Neural cell (in vitro differentiated cells): ENCODE results near the gene ZCCHC14. TPM values are rescaled to one million over a fixed set of nuclear protein-coding genes. Genes with fewer than 3 reads are reported as not detected.

Experiments used
- H2AFZ ChIP-seq: fragments of 200-600, 300-800 bp; sonication (generic), shearing (Covaris generic); 2 replicates; pipeline ENCODE4 v1.6.0; 2014; ENCODE audit warnings: low read depth, mild to moderate bottlenecking, antibody characterized with exemption, low read length, moderate library complexity
- H3F3A ChIP-seq: fragments of 200-600 bp; shearing (Covaris generic); 2 replicates; pipeline ENCODE4 v1.6.1; 2016; ENCODE audit warnings: mild to moderate bottlenecking, moderate library complexity, mixed read lengths, antibody characterized with exemption, low read length; ENCODE audit not compliant: insufficient read depth, poor library complexity, severe bottlenecking
- H3K27ac ChIP-seq: fragments of 200-600, 300-800 bp; sonication (generic), shearing (Covaris generic); 2 replicates; pipeline ENCODE4 v1.5.1; 2014; ENCODE audit warnings: mild to moderate bottlenecking, low read length, moderate library complexity
- H3K27me3 ChIP-seq: fragments of 300-800, 200-600 bp; sonication (generic), shearing (Covaris generic); 2 replicates; pipeline ENCODE4 v1.6.0; 2014; ENCODE audit warnings: mild to moderate bottlenecking, low read depth, low read length, moderate library complexity; ENCODE audit not compliant: insufficient read depth
- H3K36me3 ChIP-seq: fragments of 300-800, 200-600 bp; sonication (generic), shearing (Covaris generic); 2 replicates; pipeline ENCODE4 v1.5.1; 2014; ENCODE audit warnings: mild to moderate bottlenecking, antibody characterized with exemption, low read length, moderate library complexity; ENCODE audit not compliant: insufficient read depth
- H3K4me2 ChIP-seq: fragments of 300-800, 200-600 bp; sonication (generic), shearing (Covaris generic); 2 replicates; pipeline ENCODE4 v1.6.0; 2014; ENCODE audit warnings: mild to moderate bottlenecking, low read length
- H3K4me3 ChIP-seq: fragments of 300-800, 200-600 bp; sonication (generic), shearing (Covaris generic); 2 replicates; pipeline ENCODE4 v1.5.1; 2014; ENCODE audit warnings: mild to moderate bottlenecking, low read length, moderate library complexity
- H3K79me2 ChIP-seq: fragments of 200-600 bp; shearing (Covaris generic); replicated peaks from 2 replicates; pipeline ENCODE4 v1.6.0; 2014; ENCODE audit warnings: mild to moderate bottlenecking, low read length, moderate library complexity; ENCODE audit not compliant: insufficient read depth
- H3K9ac ChIP-seq: fragments of 300-800, 200-600 bp; sonication (generic), shearing (Covaris generic); 2 replicates; pipeline ENCODE4 v1.6.1; 2016; ENCODE audit warnings: mild to moderate bottlenecking, low read length, mixed read lengths
- H3K9me2 ChIP-seq: fragments of 200-600 bp; shearing (Covaris generic); 2 replicates; pipeline ENCODE4 v1.6.1; 2016; ENCODE audit warnings: mild to moderate bottlenecking, low read length, mixed read lengths; ENCODE audit not compliant: insufficient read depth
- H3K9me3 ChIP-seq: fragments of 200-600, 300-800 bp; sonication (generic), shearing (Covaris generic); 2 replicates; pipeline ENCODE4 v1.6.1; 2016; ENCODE audit warnings: mild to moderate bottlenecking, mixed run types, low read length, moderate library complexity, mixed read lengths
- H4K20me1 ChIP-seq: fragments of 200-600 bp; shearing (Covaris generic); 2 replicates; pipeline ENCODE4 v1.6.1; 2016; ENCODE audit warnings: mild to moderate bottlenecking, mixed run types; ENCODE audit not compliant: insufficient read depth
- EP300 ChIP-seq: fragments of 450-650 bp; conservative IDR thresholded peaks from 2 replicates; pipeline ENCODE4 v1.6.1; 2014; ENCODE audit warnings: antibody characterized with exemption, mild to moderate bottlenecking, moderate library complexity; ENCODE audit not compliant: poor library complexity, severe bottlenecking
- EZH2 ChIP-seq: fragments of 200-600, 300-800 bp; shearing (Covaris generic), sonication (generic); IDR thresholded peaks from 2 replicates; pipeline ENCODE4 v1.6.1; 2014; ENCODE audit warnings: antibody characterized with exemption, low read length, borderline replicate concordance, mild to moderate bottlenecking; ENCODE audit not compliant: insufficient read depth, poor library complexity, severe bottlenecking
- MXI1 ChIP-seq: fragments of 450-650 bp; conservative IDR thresholded peaks from 2 replicates; pipeline ENCODE4 v1.6.1; 2014; ENCODE audit warnings: antibody characterized with exemption, mild to moderate bottlenecking; ENCODE audit not compliant: poor library complexity, severe bottlenecking
- POLR2AphosphoS5 ChIP-seq: IDR thresholded peaks from 2 replicates; pipeline ENCODE4 v1.6.1; 2012
- RAD21 ChIP-seq: fragments of 450-650 bp; conservative IDR thresholded peaks from 2 replicates; pipeline ENCODE4 v1.6.1; 2014; ENCODE audit warnings: antibody characterized with exemption, mild to moderate bottlenecking, moderate library complexity
- SMC3 ChIP-seq: fragments of 450-650 bp; conservative IDR thresholded peaks from 2 replicates; pipeline ENCODE4 v1.6.1; 2014; ENCODE audit warnings: antibody characterized with exemption, mild to moderate bottlenecking, moderate library complexity; ENCODE audit not compliant: poor library complexity
- TAF1 ChIP-seq: IDR thresholded peaks from 2 replicates; pipeline ENCODE4 v1.6.1; 2012; ENCODE audit warnings: low read depth
- polyA plus RNA-seq: library from polyadenylated mRNA; depleted of rRNA; stranded (reverse); fragments of >200 nt; gene quantifications from 2 replicates; pipeline ENCODE4 v1.2.3, GENCODE V29; 2014
- TF ChIP-seq, protein P1 (sequence below): IDR thresholded peaks from 2 replicates; pipeline ENCODE4 v1.6.1; 2012; ENCODE audit warnings: borderline replicate concordance
- TF ChIP-seq, protein P2 (sequence below): fragments of 450-650 bp; IDR thresholded peaks from 2 replicates; pipeline ENCODE4 v1.5.1; 2014; ENCODE audit warnings: antibody characterized with exemption, mild to moderate bottlenecking, moderate library complexity; ENCODE audit not compliant: poor library complexity, severe bottlenecking

ZCCHC14 gene
- polyA plus RNA-seq, 1 donor from 2014 or later: 22.1 TPM

DNA sequence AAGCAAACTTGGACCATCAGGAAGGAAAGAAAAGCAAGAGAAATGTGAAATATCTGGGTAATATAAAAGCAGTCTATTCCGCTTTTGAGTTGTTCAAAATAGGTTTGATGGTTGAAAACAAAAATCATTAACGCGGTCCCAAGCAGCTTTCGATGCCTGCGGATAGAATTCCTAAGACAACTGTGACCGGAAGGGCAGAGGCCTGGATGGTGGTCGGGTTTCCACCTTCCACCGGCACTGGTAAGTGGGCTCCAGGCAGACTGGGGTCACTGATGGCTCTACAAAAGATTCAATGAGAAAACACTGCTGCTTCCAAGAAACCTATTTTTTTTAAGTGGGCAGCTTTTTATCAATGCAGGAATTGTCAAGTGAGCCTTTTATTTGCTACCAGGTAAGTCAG lies 49.8 kb downstream of the ZCCHC14 start:
- TF ChIP-seq EZH2: no peak
- TF ChIP-seq TAF1: no peak
- TF ChIP-seq, protein P1, sequence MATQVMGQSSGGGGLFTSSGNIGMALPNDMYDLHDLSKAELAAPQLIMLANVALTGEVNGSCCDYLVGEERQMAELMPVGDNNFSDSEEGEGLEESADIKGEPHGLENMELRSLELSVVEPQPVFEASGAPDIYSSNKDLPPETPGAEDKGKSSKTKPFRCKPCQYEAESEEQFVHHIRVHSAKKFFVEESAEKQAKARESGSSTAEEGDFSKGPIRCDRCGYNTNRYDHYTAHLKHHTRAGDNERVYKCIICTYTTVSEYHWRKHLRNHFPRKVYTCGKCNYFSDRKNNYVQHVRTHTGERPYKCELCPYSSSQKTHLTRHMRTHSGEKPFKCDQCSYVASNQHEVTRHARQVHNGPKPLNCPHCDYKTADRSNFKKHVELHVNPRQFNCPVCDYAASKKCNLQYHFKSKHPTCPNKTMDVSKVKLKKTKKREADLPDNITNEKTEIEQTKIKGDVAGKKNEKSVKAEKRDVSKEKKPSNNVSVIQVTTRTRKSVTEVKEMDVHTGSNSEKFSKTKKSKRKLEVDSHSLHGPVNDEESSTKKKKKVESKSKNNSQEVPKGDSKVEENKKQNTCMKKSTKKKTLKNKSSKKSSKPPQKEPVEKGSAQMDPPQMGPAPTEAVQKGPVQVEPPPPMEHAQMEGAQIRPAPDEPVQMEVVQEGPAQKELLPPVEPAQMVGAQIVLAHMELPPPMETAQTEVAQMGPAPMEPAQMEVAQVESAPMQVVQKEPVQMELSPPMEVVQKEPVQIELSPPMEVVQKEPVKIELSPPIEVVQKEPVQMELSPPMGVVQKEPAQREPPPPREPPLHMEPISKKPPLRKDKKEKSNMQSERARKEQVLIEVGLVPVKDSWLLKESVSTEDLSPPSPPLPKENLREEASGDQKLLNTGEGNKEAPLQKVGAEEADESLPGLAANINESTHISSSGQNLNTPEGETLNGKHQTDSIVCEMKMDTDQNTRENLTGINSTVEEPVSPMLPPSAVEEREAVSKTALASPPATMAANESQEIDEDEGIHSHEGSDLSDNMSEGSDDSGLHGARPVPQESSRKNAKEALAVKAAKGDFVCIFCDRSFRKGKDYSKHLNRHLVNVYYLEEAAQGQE: no peak
- no peak for TF ChIP-seq EP300
- no peak for TF ChIP-seq RAD21
- no peak for TF ChIP-seq MXI1
- TF ChIP-seq, protein P2, sequence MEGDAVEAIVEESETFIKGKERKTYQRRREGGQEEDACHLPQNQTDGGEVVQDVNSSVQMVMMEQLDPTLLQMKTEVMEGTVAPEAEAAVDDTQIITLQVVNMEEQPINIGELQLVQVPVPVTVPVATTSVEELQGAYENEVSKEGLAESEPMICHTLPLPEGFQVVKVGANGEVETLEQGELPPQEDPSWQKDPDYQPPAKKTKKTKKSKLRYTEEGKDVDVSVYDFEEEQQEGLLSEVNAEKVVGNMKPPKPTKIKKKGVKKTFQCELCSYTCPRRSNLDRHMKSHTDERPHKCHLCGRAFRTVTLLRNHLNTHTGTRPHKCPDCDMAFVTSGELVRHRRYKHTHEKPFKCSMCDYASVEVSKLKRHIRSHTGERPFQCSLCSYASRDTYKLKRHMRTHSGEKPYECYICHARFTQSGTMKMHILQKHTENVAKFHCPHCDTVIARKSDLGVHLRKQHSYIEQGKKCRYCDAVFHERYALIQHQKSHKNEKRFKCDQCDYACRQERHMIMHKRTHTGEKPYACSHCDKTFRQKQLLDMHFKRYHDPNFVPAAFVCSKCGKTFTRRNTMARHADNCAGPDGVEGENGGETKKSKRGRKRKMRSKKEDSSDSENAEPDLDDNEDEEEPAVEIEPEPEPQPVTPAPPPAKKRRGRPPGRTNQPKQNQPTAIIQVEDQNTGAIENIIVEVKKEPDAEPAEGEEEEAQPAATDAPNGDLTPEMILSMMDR: no peak
- TF ChIP-seq POLR2AphosphoS5: no peak
- TF ChIP-seq SMC3: no peak
- Histone ChIP-seq H3K79me2 (peaks cover 14% of the 10 kb centered on the region), H3K27me3 (no peaks in the 10 kb centered on the region), H3K9ac (no peak overlapping the region), H3K4me3 (no peak overlapping the region), H3K27ac (no peak overlapping the region), H4K20me1 (no peaks in the 10 kb centered on the region), H2AFZ (no peak overlapping the region), H3K9me2 (no peaks in the 10 kb centered on the region), H3K36me3 (peaks cover 3% of the 10 kb centered on the region), H3F3A (no peaks in the 10 kb centered on the region), H3K9me3 (peaks cover 6% of the 10 kb centered on the region), H3K4me2 (no peak overlapping the region)

DNA sequence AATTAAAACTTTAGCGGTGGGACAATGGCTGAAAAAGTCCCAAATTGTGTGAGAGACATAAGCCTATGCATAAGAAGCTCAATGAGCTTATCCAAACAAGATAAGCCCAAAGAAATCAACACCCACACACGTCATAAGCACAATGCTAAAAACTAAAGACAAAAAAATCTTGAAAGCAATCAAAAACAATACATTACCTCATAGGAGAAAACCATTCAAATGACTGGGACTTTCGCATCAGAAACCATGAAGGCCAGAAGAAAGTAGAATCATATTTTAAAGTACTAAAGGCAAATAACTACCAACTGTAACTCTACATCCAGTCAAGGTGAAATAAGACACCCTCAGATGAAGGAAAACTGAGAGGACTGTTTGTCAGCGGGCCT lies 50.2 kb downstream of the ZCCHC14 start:
- Histone ChIP-seq H3F3A (no peaks in the 10 kb centered on the region), H3K9me2 (no peaks in the 10 kb centered on the region), H3K9ac (no peak overlapping the region), H2AFZ (no peak overlapping the region), H3K27me3 (no peaks in the 10 kb centered on the region), H3K36me3 (peaks cover 3% of the 10 kb centered on the region), H4K20me1 (no peaks in the 10 kb centered on the region), H3K79me2 (peaks cover 14% of the 10 kb centered on the region), H3K9me3 (peaks cover 6% of the 10 kb centered on the region), H3K4me3 (no peak overlapping the region), H3K4me2 (no peak overlapping the region), H3K27ac (no peak overlapping the region)
- TF ChIP-seq TAF1: no peak
- no peak for TF ChIP-seq EZH2
- TF ChIP-seq MXI1: no peak
- TF ChIP-seq, protein P2: no peak
- TF ChIP-seq SMC3: no peak
- TF ChIP-seq EP300: no peak
- TF ChIP-seq, protein P1: no peak
- no peak for TF ChIP-seq POLR2AphosphoS5
- no peak for TF ChIP-seq RAD21
